Fibroblast of upper back skin (primary cell): Measurements from ENCODE around the gene ATP13A5.
A peak's percentile ranks its signal among the peaks of the same experiment; 100 is the strongest.

Experiments
- DNase-seq: peaks from one replicate; pipeline ENCODE4 v3.0.0-alpha.2; 2013

Gene ATP13A5

GRCh38 chr3:193269343-193270028, 109.1 kb downstream of the ATP13A5 start:
- DNase-seq, result no peak

- DNase-seq, result no peak
Measured at GRCh38 chr3:193262707-193263106, 115.8 kb downstream of the ATP13A5 start.

- DNase-seq, result no peak
Measured at GRCh38 chr3:193261970-193262369, 116.6 kb downstream of the ATP13A5 start.

GRCh38 chr3:193253986-193254660, 124.4 kb downstream of the ATP13A5 start:
- DNase-seq, result no peak

GRCh38 chr3:193250492-193250891, 128.1 kb downstream of the ATP13A5 start:
- DNase-seq, result no peak

- no peak for DNase-seq
Measured at GRCh38 chr3:193248848-193249468, 129.6 kb downstream of the ATP13A5 start.

- no peak for DNase-seq
Measured at GRCh38 chr3:193243571-193243970, 135.0 kb downstream of the ATP13A5 start.

- DNase-seq, result peak; percentile 13
Measured at GRCh38 chr3:193241716-193242115, 136.8 kb downstream of the ATP13A5 start.

GRCh38 chr3:193240850-193241706, 137.5 kb downstream of the ATP13A5 start, which contains the start of gene PLAAT1:
TSS of gene PLAAT1 (plus strand) at chr3:193241222. CDS start at chr3:193255651, 14,429 bp downstream.
- DNase-seq, result peak; percentile 73

GRCh38 chr3:193240436-193240849, 138.1 kb downstream of the ATP13A5 start:
- DNase-seq, result peak; percentile 3

- no peak for DNase-seq
Measured at GRCh38 chr3:193237030-193237429, 141.5 kb downstream of the ATP13A5 start.

- peak; percentile 6 for DNase-seq
Measured at GRCh38 chr3:193236599-193236998, 142.0 kb downstream of the ATP13A5 start.

- DNase-seq, result no peak
Measured at GRCh38 chr3:193231201-193231600, 147.4 kb downstream of the ATP13A5 start.

- DNase-seq, result no peak
Measured at GRCh38 chr3:193230610-193231009, 147.9 kb downstream of the ATP13A5 start.

- no peak for DNase-seq
Measured at GRCh38 chr3:193229851-193230420, 148.6 kb downstream of the ATP13A5 start.

- DNase-seq, result no peak
Measured at GRCh38 chr3:193228206-193228605, 150.3 kb downstream of the ATP13A5 start.

GRCh38 chr3:193225302-193226125, 153.0 kb downstream of the ATP13A5 start:
- no peak for DNase-seq
